Esophagus squamous epithelium (tissue), 4 donors: Measurements from ENCODE around the gene CDHR2.

Source experiments
- POLR2A ChIP-seq, 4 donors: fragments of 450-650 bp; IDR thresholded peaks; one replicate each; pipeline ENCODE4 v1.6.1; 2017; ENCODE audit warnings: antibody characterized with exemption in 4 of 4, mild to moderate bottlenecking in 4 of 4, moderate library complexity in 3 of 4
- TF ChIP-seq, protein P1 (sequence below), 6 experiments: fragments of 450-650 bp in 4 of 6; fragments of 200-600 bp in 2 of 6; sonication (generic) in 2 of 6; IDR thresholded peaks; one replicate each; pipeline ENCODE4 v1.5.1; 2016 to 2019; ENCODE audit warnings: antibody characterized with exemption in 6 of 6, mild to moderate bottlenecking in 4 of 6, moderate library complexity in 4 of 6

DNA sequence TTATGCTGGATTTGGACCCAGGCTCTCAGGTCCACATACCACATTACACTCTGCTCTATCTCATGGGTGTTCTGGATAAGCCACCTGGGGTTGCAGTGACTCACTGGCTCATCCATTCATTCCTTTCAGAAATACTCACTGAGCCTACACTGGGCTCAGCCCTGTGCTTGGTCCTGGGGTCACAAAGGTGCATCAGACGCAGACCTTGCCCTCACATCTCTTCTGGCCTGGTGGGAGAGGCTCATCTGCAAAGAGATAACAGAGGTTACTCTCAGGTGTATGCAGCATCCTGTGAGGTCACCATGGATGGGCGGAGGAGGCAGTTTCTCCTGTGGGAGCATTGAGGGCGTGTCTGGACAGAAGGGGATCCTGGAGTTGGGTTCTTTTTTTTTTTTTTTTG lies 12.1 kb downstream of the CDHR2 start:
- TF ChIP-seq POLR2A (IDR thresholded peaks at IDR 0.05), result no peak
- TF ChIP-seq, protein P1, sequence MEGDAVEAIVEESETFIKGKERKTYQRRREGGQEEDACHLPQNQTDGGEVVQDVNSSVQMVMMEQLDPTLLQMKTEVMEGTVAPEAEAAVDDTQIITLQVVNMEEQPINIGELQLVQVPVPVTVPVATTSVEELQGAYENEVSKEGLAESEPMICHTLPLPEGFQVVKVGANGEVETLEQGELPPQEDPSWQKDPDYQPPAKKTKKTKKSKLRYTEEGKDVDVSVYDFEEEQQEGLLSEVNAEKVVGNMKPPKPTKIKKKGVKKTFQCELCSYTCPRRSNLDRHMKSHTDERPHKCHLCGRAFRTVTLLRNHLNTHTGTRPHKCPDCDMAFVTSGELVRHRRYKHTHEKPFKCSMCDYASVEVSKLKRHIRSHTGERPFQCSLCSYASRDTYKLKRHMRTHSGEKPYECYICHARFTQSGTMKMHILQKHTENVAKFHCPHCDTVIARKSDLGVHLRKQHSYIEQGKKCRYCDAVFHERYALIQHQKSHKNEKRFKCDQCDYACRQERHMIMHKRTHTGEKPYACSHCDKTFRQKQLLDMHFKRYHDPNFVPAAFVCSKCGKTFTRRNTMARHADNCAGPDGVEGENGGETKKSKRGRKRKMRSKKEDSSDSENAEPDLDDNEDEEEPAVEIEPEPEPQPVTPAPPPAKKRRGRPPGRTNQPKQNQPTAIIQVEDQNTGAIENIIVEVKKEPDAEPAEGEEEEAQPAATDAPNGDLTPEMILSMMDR (IDR thresholded peaks at IDR 0.05), result no peak
